GM19240 (cell line): Measurements from ENCODE around the gene COLEC12.
"Not testable (repeated sequence)": the region's sequence is repeated elsewhere in the genome, so short reads cannot be mapped to it uniquely, and the experiment has no call there.

ENCODE experiments used
- DNase-seq: peaks from one replicate; pipeline ENCODE4 v3.0.0; 2011; ENCODE audit warnings: low spot score; ENCODE audit not compliant: insufficient read length

Gene COLEC12

GRCh38 chr18:415047-415446 is 85.5 kb downstream of the COLEC12 start:
- no peak for DNase-seq

- no peak for DNase-seq
Observed at GRCh38 chr18:413233-413632, 87.3 kb downstream of the COLEC12 start.

GRCh38 chr18:410047-410455 is 90.5 kb downstream of the COLEC12 start:
- DNase-seq, result no peak

- no peak for DNase-seq
Observed at GRCh38 chr18:408367-408766, 92.1 kb downstream of the COLEC12 start.

GRCh38 chr18:407626-408224 is 92.8 kb downstream of the COLEC12 start:
- no peak for DNase-seq

- DNase-seq, result no peak
Observed at GRCh38 chr18:407191-407590, 93.3 kb downstream of the COLEC12 start.

GRCh38 chr18:406677-407076 is 93.8 kb downstream of the COLEC12 start:
- no peak for DNase-seq

- DNase-seq, result not testable (repeated sequence)
Observed at GRCh38 chr18:405006-405405, 95.5 kb downstream of the COLEC12 start.

- DNase-seq, result no peak
Observed at GRCh38 chr18:404061-404636, 96.4 kb downstream of the COLEC12 start.

- DNase-seq, result no peak
Observed at GRCh38 chr18:402129-402528, 98.4 kb downstream of the COLEC12 start.

- no peak for DNase-seq
Observed at GRCh38 chr18:400456-400855, 100.0 kb downstream of the COLEC12 start.

GRCh38 chr18:399631-400135 is 100.8 kb downstream of the COLEC12 start:
- no peak for DNase-seq

- no peak for DNase-seq
Observed at GRCh38 chr18:398935-399630, 101.4 kb downstream of the COLEC12 start.

- no peak for DNase-seq
Observed at GRCh38 chr18:396556-396955, 103.9 kb downstream of the COLEC12 start.

GRCh38 chr18:396251-396555 is 104.3 kb downstream of the COLEC12 start:
- no peak for DNase-seq

- DNase-seq, result no peak
Observed at GRCh38 chr18:395456-396250, 104.8 kb downstream of the COLEC12 start.

GRCh38 chr18:394987-395362 is 105.5 kb downstream of the COLEC12 start:
- DNase-seq, result no peak

GRCh38 chr18:394262-394986 is 106.1 kb downstream of the COLEC12 start:
- DNase-seq, result no peak

- DNase-seq, result no peak
Observed at GRCh38 chr18:393574-393957, 106.9 kb downstream of the COLEC12 start.

GRCh38 chr18:392928-393573 is 107.5 kb downstream of the COLEC12 start:
- no peak for DNase-seq
